Cerebellar cortex (tissue), 1 donor: Measurements from ENCODE around the gene THAP8.
A peak's percentile ranks its signal among the peaks of the same experiment; 100 is the strongest.

Experiments used
- DNase-seq: peaks from one replicate; pipeline ENCODE4 v3.0.0-alpha.2; 2015; ENCODE audit warnings: low spot score

THAP8 gene, protein sequence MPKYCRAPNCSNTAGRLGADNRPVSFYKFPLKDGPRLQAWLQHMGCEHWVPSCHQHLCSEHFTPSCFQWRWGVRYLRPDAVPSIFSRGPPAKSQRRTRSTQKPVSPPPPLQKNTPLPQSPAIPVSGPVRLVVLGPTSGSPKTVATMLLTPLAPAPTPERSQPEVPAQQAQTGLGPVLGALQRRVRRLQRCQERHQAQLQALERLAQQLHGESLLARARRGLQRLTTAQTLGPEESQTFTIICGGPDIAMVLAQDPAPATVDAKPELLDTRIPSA

DNA sequence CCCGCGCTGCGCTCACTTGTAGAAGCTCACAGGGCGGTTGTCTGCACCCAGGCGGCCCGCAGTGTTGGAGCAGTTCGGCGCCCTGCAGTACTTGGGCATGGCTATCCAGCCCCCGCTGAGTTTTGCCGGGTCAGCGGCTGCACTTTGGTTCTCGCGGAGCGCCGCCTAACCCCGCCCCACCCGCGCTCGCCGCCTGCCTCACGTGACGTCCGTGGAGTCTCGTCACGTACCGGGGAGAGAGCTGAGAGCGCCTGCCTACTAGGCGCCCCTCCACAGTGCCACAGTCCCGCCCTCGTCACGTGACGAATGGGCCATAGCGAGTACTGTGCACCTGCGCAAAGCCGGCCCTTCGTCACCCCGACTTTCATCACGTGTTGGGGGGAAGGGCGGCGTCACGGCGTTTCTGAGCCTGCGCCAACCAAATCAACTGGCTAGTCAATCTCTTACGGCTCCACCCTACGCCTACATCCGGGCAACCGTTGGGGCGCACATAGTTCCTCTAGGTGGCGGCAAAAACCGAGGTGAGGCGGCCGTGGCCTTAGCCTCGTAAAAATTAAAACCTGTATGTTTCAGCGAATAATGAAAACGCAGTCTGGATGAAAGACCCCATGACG, at the start of gene THAP8:
THAP8 (minus strand) TSS at position 167 of the 614 bp plus-strand sequence; CDS start at position 99, 68 bp downstream.
- peak; percentile 99 for DNase-seq

DNA sequence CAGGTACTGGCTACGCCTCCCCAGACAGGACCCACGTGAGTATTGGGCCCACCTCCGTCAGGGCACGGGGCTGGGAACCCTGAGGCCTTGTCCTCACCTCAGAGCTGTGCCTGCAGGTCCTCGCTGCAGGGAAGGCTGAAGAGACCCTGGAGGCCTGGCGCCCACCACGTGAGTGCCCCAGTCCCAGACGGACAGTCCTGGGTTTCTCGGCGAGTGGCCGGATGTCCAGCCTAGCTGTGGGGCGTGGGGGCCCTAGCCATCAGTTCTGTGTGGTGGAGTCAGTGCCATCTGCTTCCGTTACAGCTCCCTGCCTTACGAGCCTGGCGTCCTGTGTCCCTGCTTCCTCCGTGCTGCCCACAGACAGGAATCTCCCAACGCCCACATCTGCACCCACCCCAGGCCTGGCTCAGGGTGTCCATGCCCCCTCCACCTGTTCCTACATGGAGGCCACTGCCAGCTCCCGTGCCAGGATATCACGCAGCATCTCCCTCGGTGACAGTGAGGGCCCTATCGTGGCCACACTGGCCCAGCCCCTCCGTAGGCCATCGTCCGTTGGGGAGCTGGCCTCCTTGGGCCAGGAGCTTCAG, 49.0 kb upstream of the THAP8 start:
- no peak for DNase-seq

DNA sequence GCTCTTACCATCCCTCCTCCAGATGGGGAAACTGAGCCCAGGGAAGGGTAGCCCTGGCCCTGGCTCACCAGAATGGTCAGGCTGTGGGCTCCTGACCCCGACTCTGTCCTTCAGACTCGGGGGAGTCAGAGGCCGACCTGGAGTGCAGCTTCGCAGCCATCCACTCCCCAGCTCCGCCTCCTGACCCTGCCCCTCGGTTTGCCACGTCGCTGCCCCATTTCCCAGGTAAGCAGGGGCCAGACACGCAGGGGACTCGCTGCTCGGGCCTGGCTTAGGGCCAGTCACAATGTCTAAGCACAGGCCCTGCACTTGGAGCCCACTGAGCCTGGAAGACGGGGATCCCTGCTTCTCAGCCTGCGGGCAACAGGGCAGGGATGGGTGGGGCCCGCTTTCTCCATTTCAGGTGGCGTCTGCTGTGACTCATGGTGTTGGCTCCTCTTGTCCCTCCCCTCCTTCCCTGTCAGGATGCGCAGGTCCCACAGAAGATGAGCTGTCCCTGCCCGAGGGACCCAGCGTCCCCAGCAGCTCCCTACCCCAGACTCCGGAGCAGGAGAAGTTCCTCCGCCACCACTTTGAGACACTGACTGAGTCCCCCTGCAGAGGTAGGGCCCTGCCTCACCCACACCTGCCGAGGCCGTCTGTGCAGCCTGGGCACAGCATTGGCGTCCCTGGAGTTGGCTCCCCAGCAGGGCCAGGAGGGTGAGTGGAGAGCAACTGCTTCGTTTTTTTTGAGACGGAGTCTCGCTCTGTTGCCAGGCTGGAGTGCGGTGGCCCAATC, 47.7 kb upstream of the THAP8 start:
- DNase-seq = no peak

DNA sequence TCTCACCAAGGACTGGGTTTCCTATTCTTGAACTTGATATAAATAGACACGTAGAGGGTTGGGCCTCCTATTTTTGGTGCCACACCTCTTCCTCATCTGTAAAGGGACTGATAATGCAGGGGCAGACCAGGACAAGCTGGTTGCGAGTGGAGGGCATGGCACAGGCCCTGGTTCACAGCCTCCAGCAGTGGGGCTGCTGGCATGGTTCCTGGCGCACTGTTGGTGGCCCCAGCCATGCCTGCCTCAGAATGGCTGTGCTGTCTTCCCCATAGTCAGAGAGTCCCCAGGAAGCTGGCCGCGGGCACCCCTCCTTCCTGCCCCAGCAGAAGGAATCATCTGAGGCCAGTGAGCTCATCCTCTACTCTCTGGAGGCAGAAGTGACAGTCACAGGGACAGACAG, 46.4 kb upstream of the THAP8 start:
- peak; percentile 80 for DNase-seq

DNA sequence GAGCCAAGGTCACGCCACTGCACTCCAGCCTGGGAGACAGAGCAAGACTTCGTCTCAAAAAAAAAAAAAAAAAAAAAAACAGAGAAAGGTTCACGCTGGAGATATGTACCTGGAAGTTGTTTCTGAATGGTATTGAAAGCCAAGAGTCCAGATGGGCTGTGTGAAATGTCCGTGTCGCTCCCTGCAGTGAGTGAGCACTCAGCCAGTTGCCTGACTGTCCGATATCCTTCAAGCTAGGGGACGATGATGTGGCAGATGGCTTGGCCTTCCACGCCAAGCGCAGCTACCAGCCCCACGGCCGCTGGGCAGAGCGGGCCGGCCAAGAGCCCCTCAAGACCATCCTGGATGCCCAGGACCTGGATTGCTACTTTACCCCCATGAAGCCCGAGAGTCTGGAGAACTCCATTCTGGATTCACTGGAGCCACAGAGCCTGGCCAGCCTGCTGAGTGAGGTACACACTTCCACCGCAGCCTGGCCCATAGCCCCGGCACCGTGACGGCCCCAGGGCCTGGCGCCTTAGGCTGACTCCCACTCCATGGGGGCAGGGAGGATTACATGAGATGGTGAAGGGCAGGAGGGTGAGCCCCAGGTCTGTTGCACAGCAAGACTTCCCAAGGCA, 45.2 kb upstream of the THAP8 start:
- DNase-seq = peak; percentile 91

DNA sequence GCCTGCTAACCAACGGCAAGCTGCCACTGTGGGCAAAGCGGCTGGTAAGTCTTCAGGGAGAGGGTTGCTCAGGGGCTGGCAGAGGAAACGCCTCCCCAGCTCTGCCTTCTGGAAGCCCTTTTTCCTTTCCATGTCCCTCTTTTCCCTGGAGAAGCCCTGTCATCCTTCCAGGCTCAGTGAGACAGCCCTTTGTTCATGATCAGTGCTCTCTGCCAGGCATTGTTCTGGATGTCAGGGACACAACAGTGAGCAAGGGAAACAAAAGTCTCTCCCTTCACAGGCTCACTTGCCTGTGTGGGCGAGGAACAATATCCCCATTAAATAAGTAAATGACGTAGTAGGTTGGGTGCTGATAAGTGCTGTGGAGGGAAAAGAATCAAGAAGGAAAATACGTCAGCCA, 43.0 kb upstream of the THAP8 start:
- DNase-seq = no peak

DNA sequence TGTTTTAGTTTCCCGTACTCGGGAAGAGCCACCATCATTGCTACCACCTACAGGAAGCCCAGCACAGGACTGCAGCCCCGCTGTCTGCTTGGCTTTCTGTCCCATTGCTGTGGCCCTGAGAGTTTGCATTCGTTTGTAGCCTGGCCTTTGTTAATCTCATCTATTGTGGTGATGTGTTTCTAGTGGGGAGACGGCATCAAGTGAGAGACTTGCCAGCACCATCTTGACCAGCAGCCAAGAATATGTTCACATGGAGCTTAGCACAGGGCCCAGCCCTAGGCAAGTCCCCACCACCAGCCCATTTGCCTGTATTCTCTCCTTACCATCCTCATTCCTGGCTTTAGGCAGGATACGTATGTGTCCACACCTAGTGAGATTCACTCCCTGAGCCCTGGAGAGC, 39.6 kb upstream of the THAP8 start:
- DNase-seq = peak; percentile 65

DNA sequence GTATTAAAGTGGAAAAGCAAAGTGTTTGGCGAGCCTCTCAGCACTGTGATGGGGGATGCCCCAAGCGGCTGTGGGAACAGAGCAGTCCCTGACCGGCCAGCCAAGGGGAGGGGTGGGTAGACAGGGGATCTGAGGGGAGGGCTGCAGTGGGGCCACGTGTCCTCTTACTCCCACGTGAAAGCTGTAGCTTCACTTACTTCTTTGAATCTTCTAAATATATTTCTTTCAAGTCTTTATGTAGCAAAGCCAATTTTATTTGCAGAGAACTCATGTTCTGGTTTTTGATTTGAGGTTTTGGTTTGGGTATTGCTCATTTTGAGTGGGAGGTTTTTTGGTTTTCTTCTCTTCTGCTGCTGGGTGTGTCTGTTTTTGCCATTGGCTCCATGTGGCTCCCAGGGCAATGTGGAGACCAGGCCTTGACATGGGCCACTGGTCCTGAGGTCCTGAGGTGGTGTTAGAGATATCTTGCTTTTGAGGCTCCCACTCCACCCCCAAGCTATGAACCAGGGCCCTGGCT, 39.1 kb upstream of the THAP8 start:
- DNase-seq = no peak

DNA sequence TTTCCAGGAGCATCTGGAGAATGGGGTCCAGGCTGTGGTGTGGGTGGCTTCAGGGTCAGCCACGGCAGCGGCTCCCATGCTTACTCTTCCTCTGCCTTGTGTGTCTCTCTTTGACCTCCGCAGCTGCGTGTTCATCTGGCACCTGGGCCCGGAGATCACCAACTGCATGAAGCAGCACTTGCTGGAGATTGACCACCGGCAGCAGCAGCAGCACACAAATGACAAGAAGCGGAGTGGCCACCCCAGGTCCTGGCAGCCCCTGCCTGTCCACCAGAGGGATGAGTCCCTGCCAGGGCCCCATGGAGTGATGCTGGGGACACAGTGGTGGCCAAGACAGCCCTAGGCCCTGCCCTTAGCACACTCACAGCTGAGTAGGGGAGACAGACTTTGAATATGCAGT, 38.5 kb upstream of the THAP8 start:
- no peak for DNase-seq

DNA sequence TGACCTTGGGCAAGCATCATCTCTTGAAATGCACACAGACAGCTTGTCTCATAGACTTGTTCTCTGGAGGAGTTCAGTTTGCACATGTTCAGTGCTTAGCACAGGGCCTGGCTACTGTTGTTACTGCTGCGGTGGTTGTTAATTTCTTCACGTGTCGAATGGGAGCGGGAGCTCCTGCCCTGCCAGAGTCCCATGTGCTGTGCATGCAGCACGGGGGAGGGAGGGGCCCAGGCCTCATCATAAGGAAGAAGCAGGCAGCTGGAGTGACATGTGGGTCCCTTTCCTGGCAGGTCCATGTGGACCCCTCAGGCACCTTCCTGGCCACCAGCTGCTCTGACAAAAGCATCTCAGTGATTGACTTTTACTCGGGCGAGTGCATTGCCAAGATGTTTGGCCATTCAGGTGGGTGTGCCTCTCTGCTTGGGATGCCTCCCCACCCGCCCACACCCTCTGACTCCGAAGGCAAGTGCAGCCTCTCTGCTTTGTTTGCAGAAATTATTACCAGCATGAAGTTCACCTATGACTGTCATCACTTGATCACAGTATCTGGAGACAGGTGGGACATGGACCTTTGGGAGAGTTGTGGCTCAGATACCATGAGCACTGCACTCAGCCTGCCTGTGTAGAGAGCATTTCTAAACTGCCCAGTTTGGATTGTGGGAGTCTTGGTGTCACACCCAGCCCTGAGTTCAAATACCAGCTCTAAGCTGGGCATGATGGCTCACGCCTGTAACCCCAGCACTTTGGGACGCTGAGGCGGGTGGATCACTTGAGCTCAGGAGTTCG, 37.0 kb upstream of the THAP8 start:
- no peak for DNase-seq

DNA sequence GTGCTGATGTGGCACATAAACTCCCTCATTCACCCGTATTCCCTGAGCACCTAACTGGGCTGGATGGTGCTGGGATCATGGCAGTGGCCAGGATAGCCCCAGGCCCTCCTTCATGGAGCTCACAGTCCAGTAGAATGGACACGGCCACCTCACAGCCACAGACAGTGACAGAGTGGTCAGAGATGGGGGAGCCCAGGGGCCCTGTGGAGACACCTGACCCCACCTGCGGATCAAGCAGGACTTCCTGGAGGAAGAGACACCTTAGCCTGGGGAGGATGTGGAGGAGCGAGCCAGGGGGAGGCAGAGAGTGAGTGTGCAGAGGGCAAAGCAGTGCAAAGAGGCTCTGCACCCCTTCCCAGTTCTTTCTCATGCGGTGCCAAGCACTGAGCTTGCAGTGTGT, 35.8 kb upstream of the THAP8 start:
- DNase-seq = no peak

DNA sequence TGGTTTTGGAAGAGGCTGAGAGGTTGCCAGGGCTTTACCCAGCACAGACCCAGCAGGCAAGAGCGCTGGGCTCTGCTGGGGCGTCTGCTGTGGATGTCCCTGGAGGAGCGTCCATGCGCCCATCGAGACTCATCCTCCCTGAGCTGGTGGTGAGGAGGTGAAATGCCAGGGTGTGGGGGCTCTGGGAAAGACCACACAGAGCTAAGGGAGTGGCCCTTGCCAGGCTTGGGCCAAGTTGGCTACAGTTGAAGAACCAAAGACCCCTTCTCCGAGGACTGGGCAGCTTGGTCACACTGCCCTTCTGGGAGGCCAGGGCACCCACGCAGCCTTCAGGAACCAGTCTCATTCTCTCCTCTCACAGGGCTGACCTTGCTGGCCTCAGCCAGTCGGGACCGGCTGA, 32.2 kb upstream of the THAP8 start:
- no peak for DNase-seq

DNA sequence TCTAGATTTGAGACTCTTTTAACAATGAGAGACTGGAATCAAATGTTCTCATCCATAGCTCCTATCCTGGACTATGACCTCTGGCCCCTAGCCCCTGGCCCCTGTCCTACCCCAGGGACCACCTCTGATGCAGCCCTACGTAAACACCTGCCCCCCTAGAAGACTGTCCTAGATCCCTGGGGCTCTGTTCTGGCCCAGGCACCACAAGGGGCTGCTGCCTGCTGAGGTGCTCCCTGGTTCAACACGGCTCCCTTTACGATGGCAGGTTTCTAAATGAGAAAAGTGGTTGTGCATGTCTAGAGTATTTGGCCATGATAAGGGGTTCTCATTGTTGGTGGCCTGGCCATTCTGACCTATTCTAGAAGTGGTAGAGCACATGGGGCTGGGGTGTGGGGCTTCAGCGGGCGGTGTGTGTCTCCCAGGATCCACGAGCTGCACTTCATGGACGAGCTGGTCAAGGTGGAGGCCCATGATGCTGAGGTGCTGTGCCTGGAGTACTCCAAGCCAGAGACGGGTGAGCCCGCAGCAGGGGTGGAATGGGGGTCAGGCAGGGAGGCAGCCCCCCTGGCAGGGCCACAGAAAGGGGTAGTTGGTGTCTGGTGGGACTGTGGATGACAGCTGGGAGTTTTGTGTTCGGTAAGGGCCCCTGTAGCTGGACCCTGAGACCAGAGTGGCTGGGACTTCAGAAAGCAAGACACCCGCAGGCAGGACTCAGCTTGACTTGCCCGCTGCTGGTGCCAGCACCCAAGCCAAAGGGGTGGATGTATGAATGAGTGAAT, 30.3 kb upstream of the THAP8 start:
- DNase-seq = no peak

DNA sequence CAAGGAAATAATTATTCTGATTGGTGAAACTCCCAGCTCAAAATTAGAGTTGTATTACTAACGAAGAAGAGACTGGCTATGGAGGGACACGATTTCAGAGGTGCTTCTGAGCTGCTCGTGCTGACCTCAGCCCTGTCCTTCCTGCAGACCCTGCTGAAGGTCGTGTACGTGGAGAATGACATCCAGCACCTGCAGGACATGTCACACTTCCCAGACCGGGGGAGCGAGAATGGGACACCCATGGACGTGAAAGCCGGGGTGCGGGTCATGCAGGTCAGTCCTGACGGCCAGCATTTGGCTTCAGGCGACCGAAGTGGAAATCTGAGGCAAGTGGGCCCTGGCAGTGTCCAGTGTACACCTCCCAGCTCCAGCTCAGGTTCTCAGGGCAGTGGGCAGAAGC, 28.8 kb upstream of the THAP8 start:
- DNase-seq = no peak

DNA sequence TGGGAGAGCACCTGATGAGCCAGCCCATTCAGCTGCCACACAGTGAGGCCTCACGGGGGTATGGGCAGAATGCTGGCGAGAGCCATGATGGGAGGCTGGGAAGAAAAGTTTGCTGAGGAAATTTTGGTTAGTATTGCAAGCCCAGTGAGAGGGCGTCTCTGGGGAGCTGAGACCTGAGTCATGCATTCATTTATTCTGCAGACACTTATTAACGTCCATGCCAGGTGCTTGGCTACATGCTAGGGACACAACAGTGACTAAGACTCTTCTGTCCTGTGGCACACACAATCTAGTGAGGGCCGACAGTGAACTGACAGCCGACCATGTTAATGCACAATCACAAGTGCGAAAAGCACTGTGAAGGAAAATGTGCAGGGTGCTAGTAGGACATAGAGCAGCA, 27.8 kb upstream of the THAP8 start:
- DNase-seq = no peak

DNA sequence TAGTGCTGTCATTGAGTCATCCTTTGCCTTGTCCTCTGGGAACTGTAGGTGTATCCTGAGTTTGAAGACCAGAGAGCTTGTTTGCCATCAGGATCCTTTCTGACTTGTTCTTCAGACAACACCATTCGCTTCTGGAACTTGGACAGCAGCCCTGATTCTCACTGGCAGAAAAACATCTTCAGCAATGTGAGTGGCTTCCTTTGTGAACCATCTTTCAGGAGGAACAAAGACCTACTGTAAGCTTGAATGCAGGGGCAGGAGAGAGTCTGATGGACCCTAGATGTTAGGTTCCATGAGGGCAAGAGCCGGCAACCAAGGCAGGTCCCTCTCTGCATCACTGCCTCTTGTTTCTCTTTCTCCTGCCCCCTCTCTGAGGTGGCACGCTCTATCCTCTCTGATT, 27.3 kb upstream of the THAP8 start:
- no peak for DNase-seq

DNA sequence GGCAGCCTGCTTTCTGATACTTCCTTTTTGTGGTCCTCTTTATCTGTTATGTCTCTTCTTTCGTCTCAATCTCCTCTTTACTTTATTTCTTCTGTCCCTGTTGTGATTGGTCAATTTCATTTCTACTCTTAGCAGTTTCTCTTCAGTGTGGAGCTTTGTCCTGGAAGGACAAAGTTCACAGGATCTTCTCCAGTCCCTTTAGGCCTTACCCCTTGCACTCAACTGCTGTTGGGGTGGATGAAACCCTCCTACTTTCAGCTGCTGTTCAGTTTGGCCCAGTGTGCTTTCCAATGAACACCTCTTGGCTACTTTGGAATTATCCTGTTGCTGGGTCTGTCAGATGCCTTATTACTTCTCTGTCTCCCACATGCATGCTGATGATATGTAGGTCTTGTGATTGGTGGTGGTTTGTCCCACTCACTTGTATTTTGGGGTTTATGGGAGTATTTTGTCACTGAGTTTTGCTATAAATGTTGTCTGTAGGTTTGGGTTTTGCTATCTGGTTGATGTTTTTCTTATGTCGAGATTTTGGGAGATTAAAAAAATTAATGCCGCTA, 25.4 kb upstream of the THAP8 start:
- no peak for DNase-seq

DNA sequence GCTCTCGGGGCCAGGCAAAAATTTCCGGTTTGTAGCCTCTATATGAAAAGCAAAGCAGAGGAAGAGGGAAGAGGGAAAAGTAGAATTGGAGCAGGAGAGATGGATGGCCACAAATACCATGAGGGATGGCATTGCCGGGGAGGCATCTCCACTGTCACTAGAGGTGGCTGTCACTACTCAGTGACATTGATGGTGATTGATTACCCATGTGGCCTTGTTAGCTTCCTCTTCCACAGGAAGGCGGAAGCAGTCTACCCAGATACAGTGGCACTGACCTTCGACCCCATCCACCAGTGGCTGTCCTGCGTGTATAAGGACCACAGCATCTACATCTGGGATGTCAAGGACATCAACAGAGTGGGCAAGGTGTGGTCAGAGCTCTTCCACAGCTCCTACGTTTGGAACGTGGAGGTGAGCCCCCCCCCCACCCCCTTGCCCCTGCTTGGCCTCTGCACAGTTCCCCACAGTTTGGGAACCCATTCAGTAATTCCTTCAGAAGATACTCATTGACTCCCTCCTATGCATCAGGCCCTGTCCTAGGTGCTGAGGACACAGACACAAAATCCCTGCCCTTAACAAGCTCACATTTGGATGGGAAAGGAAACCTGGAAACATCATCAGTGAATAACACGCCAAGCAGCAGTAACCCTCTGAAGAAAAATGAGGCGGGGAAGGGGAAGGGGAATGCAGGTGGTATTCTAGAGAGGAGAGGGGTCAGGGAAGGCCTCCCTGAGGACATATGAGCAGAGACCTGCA, 19.2 kb upstream of the THAP8 start:
- DNase-seq = no peak

DNA sequence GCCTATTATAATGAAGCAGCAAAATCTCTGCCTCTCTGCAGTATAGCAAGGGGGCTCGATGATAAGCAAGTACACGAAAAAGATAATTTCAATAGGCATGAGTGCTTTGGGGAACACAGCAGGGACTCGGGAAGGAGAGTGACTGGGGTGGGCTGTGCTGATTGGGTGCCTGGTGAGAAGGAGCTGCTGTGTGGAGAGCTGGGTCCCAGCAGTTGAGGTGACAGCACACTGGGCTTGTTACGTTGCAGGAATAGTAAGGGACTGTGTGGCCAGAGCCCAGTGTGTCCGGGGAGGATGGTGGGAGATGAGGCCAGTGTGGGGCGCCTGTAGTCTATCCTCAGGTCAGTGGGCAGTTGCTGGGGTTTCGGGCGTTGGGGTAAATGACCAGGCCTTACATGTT, 18.0 kb upstream of the THAP8 start:
- no peak for DNase-seq
